ENCODE measurements around the gene CDYL2.

GRCh38 chr16:80802138-80802537 lies 2.3 kb downstream of the CDYL2 start:
- no peak for TF ChIP-seq EZH2phosphoT487 (IDR thresholded peaks at IDR 0.05; ENCODE audit: borderline replicate concordance, low read length)
- no peak for TF ChIP-seq CTCF (IDR thresholded peaks at IDR 0.05; ENCODE audit: low read depth, low read length, poor library complexity, severe bottlenecking)

All from DOHH2 (cell line).